CD4-positive, alpha-beta T cell (primary cell): ENCODE results near the gene AUTS2. TPM values are rescaled to one million over a fixed set of nuclear protein-coding genes. Genes with fewer than 3 reads are reported as not detected.
A peak's percentile ranks its signal among the peaks of the same experiment; 100 is the strongest.

Experiments
- ATAC-seq: fragments of 200-7000 bp; cut with Tn5 transposase; one replicate; pipeline ENCODE4 v1.10.0; 2022; ENCODE audit warnings: mild to moderate bottlenecking; ENCODE audit not compliant: poor library complexity
- CTCF ChIA-PET: fragments of 350-600 bp; sonication (Branson Sonifier 250); formaldehyde crosslinking; loops from one replicate; lab custom pipeline; 2021; ENCODE audit warnings: antibody characterized with exemption, inconsistent platforms; lab: Charles Lee
- POLR2A ChIA-PET: fragments of 350-600 bp; sonication (Branson Sonifier 250); formaldehyde crosslinking; loops from one replicate; lab custom pipeline; 2021; ENCODE audit warnings: antibody characterized with exemption, inconsistent platforms; lab: Charles Lee
- DNase-seq, 14 experiments: peaks; one replicate each; pipeline ENCODE4 v3.0.0-alpha.2; 2013 to 2020; ENCODE audit warnings: mixed read lengths in 2 of 14
- H3K27ac ChIP-seq, 2 donors: one replicate each; pipeline versions ENCODE4 v1.5.1 to v1.7.0; 2013; ENCODE audit warnings: low read length in 2 of 2, low read depth in 1 of 2, mild to moderate bottlenecking in 1 of 2
- H3K27me3 ChIP-seq, 2 experiments: 1 replicate in 1 of 2; 2 replicates in 1 of 2; pipeline versions ENCODE4 v1.6.1 to v1.7.0; 2013; ENCODE audit warnings: low read length in 2 of 2, control low read depth in 1 of 2, mild to moderate bottlenecking in 1 of 2, moderate library complexity in 1 of 2; ENCODE audit not compliant: insufficient read depth in 2 of 2, control insufficient read depth in 1 of 2
- H3K36me3 ChIP-seq: one replicate; pipeline ENCODE4 v1.6.1; 2013; ENCODE audit warnings: low read length, control low read depth; ENCODE audit not compliant: insufficient read depth
- H3K4me1 ChIP-seq: one replicate; pipeline ENCODE4 v1.6.1; 2013; ENCODE audit warnings: low read length, control low read depth; ENCODE audit not compliant: insufficient read depth
- H3K4me3 ChIP-seq: one replicate; pipeline ENCODE4 v1.5.1; 2013; ENCODE audit warnings: mild to moderate bottlenecking, low read length, moderate library complexity
- H3K9me3 ChIP-seq, 2 experiments: 1 replicate in 1 of 2; 2 replicates in 1 of 2; pipeline versions ENCODE4 v1.6.1 to v1.7.0; 2013; ENCODE audit warnings: low read length in 2 of 2, mild to moderate bottlenecking in 2 of 2, control low read depth in 1 of 2, moderate library complexity in 1 of 2; ENCODE audit not compliant: control insufficient read depth in 1 of 2, insufficient read depth in 1 of 2
- H3K27ac Mint-ChIP-seq: one replicate; pipeline ENCODE4 v1.8.0; 2020; ENCODE audit warnings: mixed read lengths
- H3K27me3 Mint-ChIP-seq: one replicate; pipeline ENCODE4 v1.8.0; 2021; ENCODE audit warnings: mixed read lengths
- H3K36me3 Mint-ChIP-seq: one replicate; pipeline ENCODE4 v1.8.0; 2021; ENCODE audit warnings: low read depth, mixed read lengths
- H3K4me1 Mint-ChIP-seq: one replicate; pipeline ENCODE4 v1.8.0; 2021; ENCODE audit warnings: low read depth, mixed read lengths
- H3K4me3 Mint-ChIP-seq: one replicate; pipeline ENCODE4 v1.8.0; 2020; ENCODE audit warnings: mild to moderate bottlenecking, mixed read lengths
- H3K9me3 Mint-ChIP-seq: one replicate; pipeline ENCODE4 v1.8.0; 2020; ENCODE audit warnings: mixed read lengths
- CTCF ChIP-seq: fragments of 200-600 bp; IDR thresholded peaks from one replicate; pipeline ENCODE4 v1.8.0; 2022; ENCODE audit warnings: antibody characterized with exemption, mild to moderate bottlenecking
- intact Hi-C, 2 experiments: fragments of 100-400 bp; cut with DNase I in 1 of 2; cut with micrococcal nuclease in 1 of 2; formaldehyde crosslinking; loops; one replicate each; pipeline versions ENCODE4 v1.15.1 to v1.9.0; 2023 to 2025; cut with DNase I, micrococcal nuclease
- total RNA-seq, 174 experiments: library from RNA in 2 of 174; stranded (reverse) in 2 of 174; gene quantifications; one replicate each; pipeline ENCODE4 v1.2.3 and lab custom pipeline; 2021 to 2026

The AUTS2 gene
- total RNA-seq, 2 experiments from 2014 or later: 43.6 to 47.6 TPM

GRCh38 chr7:70056363-70056762, 458.1 kb downstream of the AUTS2 start:
- no peak for TF ChIP-seq CTCF
- H3K4me1 ChIP-seq: no peaks in the 10 kb centered on the region
- intact Hi-C loops: no loop called here
- Mint-ChIP-seq H3K27ac (no peak overlapping the region), H3K9me3 (no peaks in the 10 kb centered on the region), H3K4me3 (no peak overlapping the region), H3K4me1 (no peaks in the 10 kb centered on the region), H3K36me3 (no peaks in the 10 kb centered on the region), H3K27me3 (no peaks in the 10 kb centered on the region)
- ChIA-PET POLR2A (interaction anchor here (0.7 kb wide), 1 partner anchor 161 kb away, joined by 3 read pairs; no protein-coding TSS in a partner anchor), CTCF (no interaction called here)
- ATAC-seq (no peak), DNase-seq (no peak)
- H3K4me3 ChIP-seq: no peak overlapping the region
- H3K9me3 ChIP-seq: peaks cover 0 to 4% of the 10 kb centered on the region in 2 experiments
- H3K36me3 ChIP-seq: no peaks in the 10 kb centered on the region
- H3K27ac ChIP-seq: no peak overlapping the region
- no peaks in the 10 kb centered on the region for H3K27me3 ChIP-seq

GRCh38 chr7:70060298-70061068, 462.2 kb downstream of the AUTS2 start:
- POLR2A ChIA-PET: no interaction called here
- H3K27me3 ChIP-seq: no peaks in the 10 kb centered on the region
- no peaks in the 10 kb centered on the region for H3K36me3 ChIP-seq
- no peak overlapping the region for H3K4me3 Mint-ChIP-seq
- ATAC-seq (no peak), DNase-seq (peak in 1 of 14 experiments; percentile 38)
- no peak overlapping the region for H3K27ac Mint-ChIP-seq
- H3K36me3 Mint-ChIP-seq: no peaks in the 10 kb centered on the region
- no peaks in the 10 kb centered on the region for H3K4me1 Mint-ChIP-seq
- no peak for TF ChIP-seq CTCF
- H3K27ac ChIP-seq: no peak overlapping the region
- no peaks in the 10 kb centered on the region for H3K4me1 ChIP-seq
- H3K4me3 ChIP-seq: no peak overlapping the region
- intact Hi-C loops: no loop called here
- no peaks in the 10 kb centered on the region for H3K9me3 ChIP-seq
- CTCF ChIA-PET: no interaction called here
- no peaks in the 10 kb centered on the region for H3K9me3 Mint-ChIP-seq
- no peaks in the 10 kb centered on the region for H3K27me3 Mint-ChIP-seq

DNA sequence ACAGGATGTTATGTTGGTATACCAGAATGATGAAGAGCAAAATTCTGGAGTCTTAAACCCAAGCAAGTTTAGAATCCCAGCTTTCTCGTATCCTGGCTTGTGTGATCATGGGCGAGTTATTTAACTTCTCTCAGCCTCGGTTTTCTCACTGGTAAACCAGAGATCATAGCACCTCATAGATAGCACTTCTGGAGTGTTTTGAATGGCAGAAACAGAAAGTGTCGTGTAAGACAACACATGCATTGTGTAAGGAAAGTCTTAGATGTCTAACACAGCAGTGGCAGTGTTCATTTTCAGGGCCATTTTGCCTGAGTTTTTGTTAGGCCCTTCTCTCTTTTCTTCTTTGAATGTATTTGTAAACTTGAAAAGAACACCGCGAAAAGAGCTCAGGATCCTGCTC, 465.1 kb downstream of the AUTS2 start:
- Histone ChIP-seq H3K27me3 (no peaks in the 10 kb centered on the region), H3K27ac (no peak overlapping the region), H3K4me1 (no peaks in the 10 kb centered on the region), H3K4me3 (no peak overlapping the region), H3K9me3 (no peaks in the 10 kb centered on the region), H3K36me3 (no peaks in the 10 kb centered on the region)
- H3K27ac Mint-ChIP-seq: no peak overlapping the region
- no peak for ATAC-seq
- H3K4me3 Mint-ChIP-seq: no peak overlapping the region
- intact Hi-C loops: no loop called here
- no peaks in the 10 kb centered on the region for H3K27me3 Mint-ChIP-seq
- POLR2A ChIA-PET: no interaction called here
- H3K36me3 Mint-ChIP-seq: no peaks in the 10 kb centered on the region
- CTCF ChIA-PET: no interaction called here
- no peaks in the 10 kb centered on the region for H3K4me1 Mint-ChIP-seq
- DNase-seq: peak in 1 of 14 experiments; percentile 9
- no peak for TF ChIP-seq CTCF
- H3K9me3 Mint-ChIP-seq: no peaks in the 10 kb centered on the region
